Ureter (tissue), 1 donor: ENCODE measurements around the gene PIK3AP1. TPM values are rescaled to one million over a fixed set of nuclear protein-coding genes. Genes with fewer than 3 reads are reported as not detected.
"Not testable (repeated sequence)": the region's sequence is repeated elsewhere in the genome, so short reads cannot be mapped to it uniquely, and the experiment has no call there.

ENCODE experiments used
- DNase-seq: peaks from one replicate; pipeline ENCODE4 v3.0.0-alpha.2; 2020; ENCODE audit warnings: low spot score
- total RNA-seq: library from RNA; stranded (reverse); gene quantifications from one replicate; pipeline ENCODE4 v1.2.4, GENCODE V29; 2023
- donor health status: DM: yes; HTN: yes; CAD: no.

PIK3AP1 gene
- total RNA-seq, 1 donor from 2014 or later = 3.3 TPM

DNA sequence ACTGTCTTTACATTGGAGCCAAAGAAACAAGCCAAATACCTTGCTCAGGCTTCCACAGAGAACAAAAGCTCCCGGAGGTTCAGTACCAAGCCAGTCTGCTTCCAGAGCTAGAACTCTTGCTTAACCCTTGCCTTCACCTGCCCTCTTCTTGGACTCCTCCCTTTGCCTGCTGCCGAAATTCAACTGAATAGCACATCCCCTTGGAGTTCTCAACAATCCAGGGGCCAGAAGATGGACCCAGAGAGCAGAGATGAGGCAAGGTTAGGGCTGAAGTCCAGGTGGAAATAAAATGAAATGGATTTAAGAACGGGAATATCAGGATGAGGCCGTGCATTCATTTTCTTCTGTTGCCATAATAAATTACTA lies 876 bp upstream of the PIK3AP1 start:
- DNase-seq = no peak

DNA sequence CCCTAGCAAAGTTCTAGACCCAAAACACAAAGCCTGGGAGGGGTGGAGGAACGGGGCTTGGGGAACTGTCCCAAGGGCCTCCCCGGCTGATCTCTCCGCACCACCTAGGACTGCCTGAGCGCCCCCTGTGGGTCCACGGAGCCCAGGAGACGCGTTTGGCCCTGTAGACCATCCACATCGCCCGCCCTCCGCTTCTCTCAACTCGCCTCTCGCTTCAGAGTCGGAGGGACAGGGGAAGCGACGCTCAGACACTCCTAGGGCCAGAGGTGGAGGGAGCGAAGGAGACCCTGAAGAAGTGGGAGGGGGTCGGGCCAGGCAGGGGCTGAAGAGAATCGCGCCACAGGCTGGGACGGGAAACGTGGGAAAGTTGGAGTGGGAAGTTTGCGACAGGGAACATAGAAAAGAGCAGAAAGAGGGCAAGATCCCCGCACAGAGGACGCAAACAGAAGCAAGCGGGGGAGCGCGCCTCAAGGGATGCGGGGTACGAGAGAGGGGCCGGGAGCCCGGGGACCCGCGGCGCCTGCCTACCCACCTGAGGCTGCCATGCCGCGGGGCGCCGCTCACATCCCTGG lies 378 bp downstream of the PIK3AP1 start:
- peak; percentile 49 for DNase-seq

DNA sequence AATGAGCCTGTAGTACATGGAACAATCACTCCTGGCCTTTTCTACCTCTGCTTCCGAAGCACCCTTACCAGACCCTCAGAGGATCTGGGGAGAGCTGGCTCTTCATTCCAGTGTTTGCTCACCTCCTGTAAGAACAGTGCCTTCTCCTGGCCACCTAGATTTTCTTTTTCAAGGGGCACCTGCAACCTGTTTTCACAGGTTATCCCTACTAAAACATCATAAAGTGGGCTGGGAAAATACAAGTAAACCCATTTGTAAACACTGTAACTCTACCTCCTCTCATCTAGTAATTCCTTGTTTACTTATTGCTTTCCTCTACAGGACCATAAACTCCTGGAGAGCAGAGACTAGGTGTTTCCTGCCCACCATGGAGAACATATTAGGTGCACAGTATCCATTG lies 1.1 kb downstream of the PIK3AP1 start:
- no peak for DNase-seq

DNA sequence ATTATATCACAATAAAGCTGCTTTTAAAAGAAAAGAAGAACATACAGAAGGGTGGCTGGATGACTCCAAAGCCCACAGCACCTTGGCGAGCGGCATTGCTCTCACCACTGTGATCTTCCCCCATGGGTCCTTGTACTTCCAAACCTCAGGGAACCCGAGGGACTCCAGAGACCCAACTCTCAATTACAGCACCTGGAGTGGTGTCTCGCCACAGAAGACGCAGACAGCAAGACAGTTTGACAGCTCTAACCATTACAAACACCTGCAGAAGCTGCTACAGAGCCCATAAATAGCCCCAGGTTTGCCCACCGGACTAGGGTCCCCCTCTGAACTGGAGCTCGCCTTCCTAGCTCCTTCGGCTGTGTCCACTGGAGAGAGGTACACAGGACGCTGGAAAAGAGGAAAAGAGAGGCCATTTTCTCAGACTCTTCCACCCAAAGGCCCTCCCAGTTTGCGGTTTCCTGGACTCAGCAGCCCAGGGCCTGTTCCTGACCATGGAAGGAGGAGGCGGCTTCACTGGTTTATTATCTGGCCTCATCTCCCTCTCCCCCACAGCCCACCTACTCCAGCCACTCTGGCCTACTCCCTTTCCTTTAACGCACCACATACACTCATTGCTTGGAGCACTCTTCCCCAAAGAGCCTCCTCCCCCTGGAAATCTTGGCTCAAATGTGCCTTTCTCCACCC lies 1.9 kb downstream of the PIK3AP1 start:
- DNase-seq = no peak

DNA sequence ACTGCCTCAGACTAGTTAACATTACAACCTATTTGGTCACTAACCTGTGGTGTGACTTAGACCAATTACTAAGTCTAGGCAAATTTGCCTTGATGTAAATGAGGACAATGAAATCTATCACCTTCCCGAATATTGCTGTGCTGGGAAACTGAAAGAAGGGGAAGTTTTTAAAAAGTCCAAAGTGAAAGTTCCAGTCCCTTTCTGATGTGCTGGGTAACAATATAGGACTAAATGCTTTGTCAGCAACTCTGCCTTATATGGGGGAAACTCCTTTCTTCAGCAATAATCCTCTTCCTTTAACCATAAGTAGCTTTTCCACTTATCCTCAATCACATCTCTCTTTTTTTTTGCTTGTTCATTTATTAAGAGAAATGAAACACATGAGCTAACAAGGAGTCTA lies 3.9 kb downstream of the PIK3AP1 start:
- DNase-seq = no peak

DNA sequence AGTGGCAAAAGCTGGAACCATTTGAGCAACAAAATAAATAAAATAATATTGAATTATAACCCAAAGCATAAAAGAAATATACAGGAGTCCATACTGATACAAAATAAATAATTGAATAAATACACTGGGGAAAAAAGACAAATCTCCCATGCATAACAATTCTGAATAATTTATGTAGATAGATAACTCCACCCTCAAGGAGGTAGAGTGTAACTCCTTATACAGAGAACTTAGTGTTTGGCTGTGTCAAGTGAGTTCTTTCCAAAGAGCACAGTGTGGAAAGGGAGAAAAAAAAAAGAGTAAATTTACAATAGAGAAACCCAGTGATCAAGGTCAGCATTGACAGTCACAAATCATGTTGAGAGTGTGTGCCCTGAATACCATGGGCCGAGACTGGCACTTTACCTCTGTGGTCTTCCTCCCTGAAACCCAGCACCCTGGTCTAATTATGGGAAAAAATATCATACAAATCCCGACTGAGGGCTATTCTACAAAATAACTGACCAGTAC lies 5.5 kb downstream of the PIK3AP1 start:
- no peak for DNase-seq

DNA sequence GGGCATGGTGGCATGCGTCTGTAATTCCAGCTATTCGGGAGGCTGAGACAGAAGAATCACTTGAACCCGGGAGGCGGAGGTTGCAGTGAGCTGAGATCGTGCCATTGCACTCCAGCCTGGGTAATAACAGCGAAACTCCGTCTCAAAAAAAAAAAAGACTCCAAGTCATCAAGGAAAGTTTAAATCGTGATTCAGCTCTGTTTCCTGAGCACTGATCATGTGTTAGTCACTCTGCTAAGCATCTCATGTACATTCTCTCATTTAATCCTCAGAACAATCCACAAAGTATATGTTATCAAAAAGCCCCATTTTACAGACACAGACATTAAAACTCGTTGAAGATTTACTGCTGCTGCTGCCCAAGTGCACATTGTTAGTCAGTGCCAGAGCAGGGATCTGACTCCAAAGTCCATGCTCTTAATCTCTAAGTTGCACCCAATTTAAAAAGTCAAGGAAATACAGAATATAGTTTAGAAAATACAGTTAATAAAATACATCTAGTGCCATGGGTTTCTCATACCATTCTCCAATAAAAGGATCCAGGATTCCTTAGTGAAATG lies 6.2 kb downstream of the PIK3AP1 start:
- DNase-seq = no peak

DNA sequence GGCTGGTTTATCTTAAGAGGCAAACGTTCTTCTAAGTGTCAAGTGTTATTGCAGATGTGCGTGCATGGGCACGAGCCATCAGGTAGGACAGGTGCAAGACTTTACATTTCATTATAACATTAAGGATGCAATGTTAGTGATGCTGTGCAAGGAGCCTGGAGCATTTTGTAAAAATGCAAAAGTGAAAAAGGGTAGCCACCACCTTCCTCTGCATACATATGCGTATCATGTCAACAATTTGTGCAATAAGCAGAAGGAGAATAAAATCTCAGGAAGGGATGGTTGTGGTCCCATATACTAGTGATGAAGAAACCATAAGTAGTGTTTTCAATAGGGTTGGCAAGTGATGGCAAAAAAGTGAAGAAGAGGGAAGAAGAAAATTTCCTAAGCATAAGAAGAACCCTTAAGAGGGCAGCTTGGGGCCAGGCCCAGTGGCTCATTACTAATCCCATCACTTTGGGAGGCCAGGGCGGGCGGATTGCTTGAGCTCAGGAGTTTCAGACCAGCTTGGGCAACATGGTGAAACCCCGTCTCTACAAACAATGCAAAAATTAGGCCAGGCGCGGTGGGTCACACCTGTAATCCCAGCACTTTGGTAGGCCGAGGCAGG lies 7.5 kb downstream of the PIK3AP1 start:
- no peak for DNase-seq

DNA sequence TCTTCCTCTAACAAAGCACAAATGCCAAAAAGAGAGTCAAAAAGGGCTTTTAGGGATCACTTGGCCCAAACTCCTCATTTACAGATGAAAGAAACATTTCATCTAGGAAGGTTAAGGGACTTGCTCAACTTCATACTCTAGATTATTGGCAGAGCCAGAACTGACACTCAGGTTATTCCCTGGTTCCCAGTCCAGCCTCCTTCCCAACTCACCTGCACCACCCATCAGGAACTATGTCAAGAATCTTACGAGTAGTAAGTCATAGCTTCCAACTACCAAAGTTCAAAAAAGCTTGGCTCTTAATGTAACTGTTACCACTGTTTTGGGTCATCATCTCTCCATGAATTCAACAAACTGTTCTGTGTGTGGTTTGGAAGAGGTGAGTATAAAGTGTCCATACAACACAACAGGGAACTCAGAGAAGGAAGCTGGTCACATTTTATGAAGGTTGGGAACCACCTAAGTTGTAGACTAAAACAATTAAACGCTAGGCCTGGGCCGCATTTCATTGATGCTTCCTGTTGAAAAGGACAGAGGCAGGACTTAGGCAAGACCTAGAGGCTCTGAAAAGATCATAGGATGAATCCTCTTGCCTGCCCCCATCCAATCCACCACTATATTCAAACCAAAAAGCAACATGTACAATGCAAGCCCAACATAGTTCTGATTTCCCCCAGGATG lies 9.1 kb downstream of the PIK3AP1 start:
- DNase-seq = no peak

DNA sequence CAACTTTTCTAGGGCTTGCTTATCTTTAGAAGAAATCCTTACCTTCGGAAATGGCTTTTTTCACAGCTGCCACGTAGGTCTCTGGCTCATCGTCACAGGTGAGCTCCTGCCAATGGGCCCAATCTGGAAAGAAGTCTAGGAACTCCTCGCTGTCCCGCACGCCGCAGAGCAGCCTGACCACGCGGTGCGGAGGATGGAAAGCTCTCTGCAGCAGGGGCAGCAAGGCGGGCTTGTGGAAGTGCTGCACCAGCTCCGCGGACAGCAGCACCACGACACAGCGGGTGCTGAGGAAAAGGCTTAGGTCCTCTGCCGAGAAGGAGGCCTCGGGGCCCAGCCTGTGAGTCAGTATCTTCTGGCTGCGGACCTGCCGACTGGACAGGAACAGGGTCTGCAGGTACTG lies 10.8 kb downstream of the PIK3AP1 start:
- no peak for DNase-seq

DNA sequence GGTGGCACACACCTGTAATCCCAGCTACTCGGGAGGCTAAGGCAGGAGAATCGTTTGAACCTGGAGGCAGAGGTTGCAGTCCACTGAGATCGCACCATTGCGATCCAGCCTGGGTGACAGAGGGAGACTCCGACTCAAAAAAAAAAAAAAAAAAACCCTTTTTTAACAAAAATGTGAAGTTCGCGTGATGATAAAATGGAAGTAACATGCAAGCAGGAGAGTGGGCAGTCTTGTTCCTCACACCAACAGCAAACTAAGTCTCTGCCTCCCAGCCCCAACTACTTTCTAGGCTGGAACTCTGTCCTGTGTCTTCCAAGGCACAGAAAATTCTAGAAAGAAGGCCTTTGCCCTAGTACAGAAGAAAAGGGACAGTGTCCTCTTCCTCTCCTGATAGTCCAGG lies 11.3 kb downstream of the PIK3AP1 start:
- no peak for DNase-seq

DNA sequence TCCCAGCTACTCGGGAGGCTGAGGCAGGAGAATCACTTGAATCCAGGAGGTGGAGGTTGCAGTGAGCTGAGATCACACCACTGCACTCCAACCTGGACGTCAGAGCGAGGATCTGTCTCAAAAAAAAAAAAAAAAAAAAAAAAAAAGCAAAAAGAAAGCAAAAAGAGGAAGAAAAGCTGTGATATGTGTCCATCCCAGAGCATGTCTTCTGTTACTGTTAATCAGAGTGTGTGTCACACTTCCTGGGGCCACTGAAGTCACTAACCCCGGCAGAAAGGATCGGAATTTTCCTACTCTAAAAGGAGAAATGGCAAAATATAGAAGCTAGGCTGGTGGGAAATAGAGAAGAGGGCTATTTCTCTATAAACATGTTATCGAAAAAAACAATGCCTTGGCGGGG lies 11.9 kb downstream of the PIK3AP1 start:
- DNase-seq = no peak

DNA sequence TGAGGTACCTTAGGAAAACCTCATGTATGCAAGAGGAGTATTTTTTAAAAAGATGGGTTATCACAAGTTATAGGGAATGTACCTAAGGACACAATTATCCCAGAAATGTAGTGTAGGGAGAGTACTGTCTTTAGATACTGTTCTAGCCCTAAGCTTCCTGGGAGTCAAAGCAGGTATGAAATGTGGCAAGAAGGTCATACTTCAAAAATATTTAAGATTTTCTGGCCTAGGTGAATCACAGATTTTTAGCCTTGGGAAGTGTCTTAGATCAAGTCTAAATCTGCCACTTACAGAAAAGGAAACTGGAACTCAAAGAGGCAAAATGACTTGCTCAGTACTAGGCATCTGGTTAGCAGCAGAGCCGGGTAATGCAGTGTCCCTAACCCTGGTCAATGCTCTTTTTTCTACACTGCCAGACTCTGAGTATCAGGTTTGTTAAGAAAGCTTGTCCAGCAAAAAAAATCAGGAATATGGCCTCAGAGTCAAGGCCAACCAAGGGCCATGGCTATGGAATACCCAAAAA lies 13.9 kb downstream of the PIK3AP1 start:
- DNase-seq = no peak

DNA sequence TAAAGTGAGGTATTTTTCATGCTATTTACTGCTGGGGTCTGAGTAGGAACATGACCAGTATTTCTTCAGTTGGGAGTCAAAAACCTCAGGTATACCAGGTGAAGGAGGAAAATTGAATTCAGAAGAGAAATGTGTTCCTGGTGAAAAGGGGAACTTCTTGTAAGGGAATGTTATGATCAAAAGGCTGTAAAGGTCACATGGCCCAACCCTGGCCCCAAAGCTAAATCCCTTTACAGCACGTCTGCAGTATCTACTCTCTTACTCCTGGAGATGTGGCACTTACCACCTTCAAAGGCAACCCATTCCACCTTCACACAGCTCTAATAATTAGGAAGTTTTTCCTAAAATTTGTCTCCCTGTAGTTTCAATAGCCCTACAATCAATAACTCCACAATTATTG lies 15.2 kb downstream of the PIK3AP1 start:
- no peak for DNase-seq

DNA sequence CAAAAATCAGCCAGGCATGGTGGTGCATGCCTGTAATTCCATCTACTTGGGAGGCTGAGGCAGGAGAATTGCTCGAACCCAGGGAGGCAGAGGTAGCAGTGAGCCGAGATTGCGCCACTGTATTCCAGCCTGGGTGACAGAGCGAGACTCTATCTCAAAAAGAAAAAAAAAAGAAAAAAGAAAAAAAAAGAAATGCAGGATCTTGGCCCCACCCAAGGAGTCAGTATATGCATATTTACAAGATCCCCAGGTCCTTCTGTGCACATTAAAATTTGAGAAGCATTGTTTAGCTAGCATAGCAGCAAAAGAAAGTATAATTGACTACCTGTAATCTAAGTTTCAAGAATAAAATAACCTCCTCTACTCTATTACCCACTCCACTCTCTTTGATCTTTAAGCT lies 15.8 kb downstream of the PIK3AP1 start:
- DNase-seq = no peak

DNA sequence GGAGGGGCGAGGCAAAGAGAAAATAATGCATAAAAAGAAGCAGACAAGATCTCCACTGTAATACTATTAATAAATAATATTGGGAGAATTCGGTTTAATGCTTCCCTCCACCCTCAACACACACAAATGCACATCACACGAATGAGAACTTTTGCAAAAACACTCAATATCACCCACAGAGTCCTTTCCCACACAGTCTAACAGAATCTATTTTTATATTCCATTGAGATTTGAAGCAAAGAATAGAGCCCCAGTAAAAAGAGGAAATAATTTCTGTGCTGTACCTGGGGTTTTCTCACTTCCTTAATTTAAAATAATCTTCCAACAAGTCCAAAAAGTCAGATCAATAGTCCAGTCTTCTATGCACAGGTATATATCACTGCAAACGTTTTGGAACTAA lies 17.0 kb downstream of the PIK3AP1 start:
- no peak for DNase-seq

DNA sequence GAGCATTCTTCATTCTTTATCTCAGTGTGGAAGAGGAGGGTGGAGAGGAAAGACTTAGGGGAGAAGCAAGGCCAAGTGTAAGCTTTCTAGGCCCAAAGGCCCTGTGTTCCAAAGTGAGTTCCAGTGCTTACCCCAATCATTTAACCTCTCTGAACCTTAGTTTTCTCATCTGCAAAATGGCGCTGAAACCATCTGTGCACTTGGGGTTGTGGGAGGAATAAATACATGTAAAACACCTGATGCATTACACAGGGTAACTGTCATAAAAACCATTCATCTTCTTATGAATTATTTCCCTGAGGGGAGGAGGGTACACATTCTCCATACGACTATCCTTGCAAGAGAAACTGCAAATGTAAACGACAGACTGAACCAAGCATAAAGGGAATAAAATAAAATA lies 19.0 kb downstream of the PIK3AP1 start:
- DNase-seq = no peak

DNA sequence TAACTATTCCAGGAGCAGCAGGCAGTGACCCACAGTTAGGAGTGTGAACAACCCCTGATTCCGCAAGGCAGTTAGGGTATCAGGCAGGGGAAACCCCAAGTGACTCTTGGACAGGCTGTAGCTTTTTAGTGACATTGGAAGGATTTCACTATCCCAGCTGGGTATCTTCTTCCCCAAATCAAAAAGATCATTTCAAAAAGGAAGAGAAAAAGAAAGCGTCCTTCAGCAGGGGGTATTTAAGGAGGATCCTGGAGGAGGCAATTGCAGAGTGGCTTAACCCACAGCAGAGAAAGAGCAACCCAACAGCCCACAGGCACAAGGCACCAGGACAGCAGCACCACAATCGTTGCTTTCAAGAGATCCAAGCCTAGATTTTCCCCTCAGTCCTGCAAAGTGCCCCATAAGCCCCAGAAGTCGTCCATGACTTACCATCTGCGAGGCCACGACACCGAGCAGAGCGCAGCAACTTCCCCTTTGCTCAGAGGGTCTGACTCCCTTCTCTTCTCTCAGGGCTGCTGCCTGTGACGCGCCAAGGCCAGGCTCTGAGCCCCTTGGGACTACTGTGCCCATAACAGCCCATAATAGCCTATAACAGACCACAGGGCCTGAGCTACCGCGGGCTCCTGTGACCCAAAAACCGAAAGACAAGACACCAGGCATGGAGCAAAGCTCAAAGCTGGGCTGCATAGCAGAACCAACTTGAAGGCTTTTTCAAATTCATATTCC lies 19.8 kb downstream of the PIK3AP1 start:
- DNase-seq = no peak

DNA sequence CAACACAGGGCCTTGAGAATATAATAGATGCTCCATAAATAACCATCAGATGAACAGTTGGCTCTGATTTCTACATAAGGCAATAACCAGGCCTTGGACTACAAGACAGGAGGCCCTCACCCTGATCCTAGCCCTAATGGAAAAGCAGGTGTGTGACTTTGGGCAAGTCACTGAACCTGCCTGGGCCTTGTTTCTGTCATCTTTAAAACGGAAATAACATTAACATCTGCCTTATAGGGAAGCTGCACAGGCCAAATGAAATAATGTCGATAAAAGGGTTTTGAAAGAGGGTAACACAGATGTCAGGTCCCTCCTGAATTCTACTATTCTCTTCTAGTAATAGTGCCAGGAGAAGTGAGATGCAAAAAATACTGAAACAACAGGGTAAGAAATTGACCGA lies 20.7 kb downstream of the PIK3AP1 start:
- no peak for DNase-seq

DNA sequence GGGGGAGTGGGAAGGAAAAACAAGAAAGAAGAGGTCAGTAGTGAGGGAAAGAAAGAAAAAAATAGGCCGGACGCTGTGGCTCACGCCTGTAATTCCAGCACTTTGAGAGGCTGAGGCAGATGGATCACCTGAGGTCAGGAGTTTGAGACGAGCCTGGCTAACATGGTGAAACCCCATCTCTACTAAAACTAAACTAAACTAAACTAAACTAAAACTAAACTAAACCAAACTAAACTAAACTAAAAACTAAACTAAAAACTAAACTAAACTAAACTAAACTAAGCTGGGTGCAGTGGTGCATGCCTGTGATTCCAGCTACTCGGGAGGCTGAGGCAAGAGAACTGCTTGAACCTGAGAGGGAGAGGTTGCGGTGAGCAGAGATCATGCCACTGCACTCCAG lies 22.0 kb downstream of the PIK3AP1 start:
- not testable (repeated sequence) for DNase-seq

DNA sequence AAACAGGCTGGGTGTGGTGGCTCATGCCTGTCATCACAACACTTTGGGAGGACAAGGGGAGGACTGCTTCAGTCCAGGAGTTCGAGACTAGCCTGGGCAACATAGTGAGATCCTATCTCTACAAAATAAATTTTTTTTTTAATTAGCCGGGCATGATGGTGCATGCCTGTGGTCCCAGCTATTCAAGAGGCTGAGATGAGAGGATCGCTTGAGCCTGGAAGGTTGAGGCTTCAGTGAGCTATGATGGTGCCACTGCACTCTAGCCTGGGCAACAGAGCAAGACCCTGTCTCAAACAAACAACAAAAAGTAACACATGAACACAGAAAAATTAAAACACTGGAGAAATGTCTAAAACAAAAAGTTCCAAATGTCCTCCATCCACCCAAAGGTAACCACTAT lies 22.9 kb downstream of the PIK3AP1 start:
- no peak for DNase-seq
